Measurements from ENCODE around the gene SEC14L5.
"Not testable (repeated sequence)": the region's sequence is repeated elsewhere in the genome, so short reads cannot be mapped to it uniquely, and the experiment has no call there.

The SEC14L5 gene

DNA sequence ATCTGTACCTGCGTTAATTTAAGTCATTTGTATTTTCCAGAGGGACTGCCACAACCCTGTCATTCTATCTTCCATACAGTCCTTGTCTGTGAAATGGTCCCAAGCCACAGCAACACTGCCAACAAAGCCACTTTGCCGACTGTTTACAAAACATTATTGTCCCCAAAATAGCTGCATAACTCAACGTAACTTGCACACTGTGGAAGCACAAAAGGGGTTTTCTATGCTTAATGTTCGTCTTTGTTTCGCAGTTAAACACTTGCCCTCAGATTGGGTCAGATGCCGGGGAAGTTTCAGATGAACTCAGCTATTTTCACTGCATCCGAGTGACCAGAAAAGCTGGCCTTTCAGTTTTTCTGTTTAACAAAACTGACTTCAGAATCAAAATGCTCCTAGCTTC lies 4.6 kb downstream of the SEC14L5 start:
- Histone ChIP-seq H3K4me1 (ENCODE audit: low read length) (no peaks in the 10 kb centered on the region), H3K36me3 (replicated peaks; ENCODE audit: low read depth, low read length) (no peaks in the 10 kb centered on the region), H3K27me3 (ENCODE audit: low read depth, low read length) (no peaks in the 10 kb centered on the region), H2AFZ (ENCODE audit: low read depth, low read length) (no peak overlapping the region), H4K20me1 (ENCODE audit: insufficient read depth, low read length) (no peaks in the 10 kb centered on the region), H3K27ac (ENCODE audit: low read length) (no peak overlapping the region), H3K79me2 (ENCODE audit: low read length) (no peaks in the 10 kb centered on the region), H3K9me3 (ENCODE audit: insufficient read depth, low read length) (no peaks in the 10 kb centered on the region), H3K4me3 (ENCODE audit: low read length) (no peak overlapping the region), H3K9ac (ENCODE audit: low read length) (no peak overlapping the region), H3K4me2 (ENCODE audit: low read length) (no peak overlapping the region)
- no peak for TF ChIP-seq EZH2phosphoT487 (IDR thresholded peaks at IDR 0.05; ENCODE audit: low read depth)
- TF ChIP-seq, protein P1, sequence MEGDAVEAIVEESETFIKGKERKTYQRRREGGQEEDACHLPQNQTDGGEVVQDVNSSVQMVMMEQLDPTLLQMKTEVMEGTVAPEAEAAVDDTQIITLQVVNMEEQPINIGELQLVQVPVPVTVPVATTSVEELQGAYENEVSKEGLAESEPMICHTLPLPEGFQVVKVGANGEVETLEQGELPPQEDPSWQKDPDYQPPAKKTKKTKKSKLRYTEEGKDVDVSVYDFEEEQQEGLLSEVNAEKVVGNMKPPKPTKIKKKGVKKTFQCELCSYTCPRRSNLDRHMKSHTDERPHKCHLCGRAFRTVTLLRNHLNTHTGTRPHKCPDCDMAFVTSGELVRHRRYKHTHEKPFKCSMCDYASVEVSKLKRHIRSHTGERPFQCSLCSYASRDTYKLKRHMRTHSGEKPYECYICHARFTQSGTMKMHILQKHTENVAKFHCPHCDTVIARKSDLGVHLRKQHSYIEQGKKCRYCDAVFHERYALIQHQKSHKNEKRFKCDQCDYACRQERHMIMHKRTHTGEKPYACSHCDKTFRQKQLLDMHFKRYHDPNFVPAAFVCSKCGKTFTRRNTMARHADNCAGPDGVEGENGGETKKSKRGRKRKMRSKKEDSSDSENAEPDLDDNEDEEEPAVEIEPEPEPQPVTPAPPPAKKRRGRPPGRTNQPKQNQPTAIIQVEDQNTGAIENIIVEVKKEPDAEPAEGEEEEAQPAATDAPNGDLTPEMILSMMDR (IDR thresholded peaks at IDR 0.05; ENCODE audit: low read depth, low read length): no peak

DNA sequence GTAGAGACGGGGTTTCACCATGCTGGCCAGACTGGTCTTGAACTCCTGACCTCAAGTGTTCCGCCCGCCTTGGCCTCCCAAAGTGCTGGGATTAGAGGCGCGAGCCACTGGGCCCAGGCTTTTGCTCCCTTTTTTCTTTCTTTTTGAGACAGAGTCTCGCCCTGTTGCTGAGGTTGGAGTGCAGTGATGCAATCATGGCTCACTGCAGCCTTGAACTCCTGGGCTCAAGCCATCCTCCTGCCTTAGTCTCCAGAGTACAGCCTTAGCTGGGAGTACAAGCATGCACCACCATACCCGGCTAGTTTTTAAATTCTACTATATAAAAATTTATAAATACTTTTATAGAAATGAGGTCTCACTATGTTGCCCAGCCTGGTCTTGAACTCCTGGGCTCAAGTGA lies 5.4 kb downstream of the SEC14L5 start:
- not testable (repeated sequence) for H3K4me1 ChIP-seq (ENCODE audit: low read length); H4K20me1 ChIP-seq (ENCODE audit: insufficient read depth, low read length); H3K4me3 ChIP-seq (ENCODE audit: low read length); H3K27ac ChIP-seq (ENCODE audit: low read length); H3K9ac ChIP-seq (ENCODE audit: low read length); H3K9me3 ChIP-seq (ENCODE audit: insufficient read depth, low read length); H3K36me3 ChIP-seq (replicated peaks; ENCODE audit: low read depth, low read length); H3K4me2 ChIP-seq (ENCODE audit: low read length); H3K27me3 ChIP-seq (ENCODE audit: low read depth, low read length); H2AFZ ChIP-seq (ENCODE audit: low read depth, low read length); H3K79me2 ChIP-seq (ENCODE audit: low read length)

GRCh38 chr16:4966736-4967453 lies 8.8 kb downstream of the SEC14L5 start:
- no peaks in the 10 kb centered on the region for H3K4me1 ChIP-seq (ENCODE audit: low read length)
- no peak for TF ChIP-seq EZH2phosphoT487 (IDR thresholded peaks at IDR 0.05; ENCODE audit: low read depth)
- TF ChIP-seq, protein P1 (IDR thresholded peaks at IDR 0.05; ENCODE audit: low read depth, low read length): no peak
- H3K9ac ChIP-seq (ENCODE audit: low read length): no peak overlapping the region
- no peak overlapping the region for H3K4me2 ChIP-seq (ENCODE audit: low read length)
- peaks cover 6% of the 10 kb centered on the region for H3K27me3 ChIP-seq (ENCODE audit: low read depth, low read length)
- H2AFZ ChIP-seq (ENCODE audit: low read depth, low read length): no peak overlapping the region
- H4K20me1 ChIP-seq (ENCODE audit: insufficient read depth, low read length): no peaks in the 10 kb centered on the region
- H3K9me3 ChIP-seq (ENCODE audit: insufficient read depth, low read length): no peaks in the 10 kb centered on the region
- H3K79me2 ChIP-seq (ENCODE audit: low read length): no peaks in the 10 kb centered on the region
- no peak overlapping the region for H3K4me3 ChIP-seq (ENCODE audit: low read length)
- no peaks in the 10 kb centered on the region for H3K36me3 ChIP-seq (replicated peaks; ENCODE audit: low read depth, low read length)
- H3K27ac ChIP-seq (ENCODE audit: low read length): no peak overlapping the region

DNA sequence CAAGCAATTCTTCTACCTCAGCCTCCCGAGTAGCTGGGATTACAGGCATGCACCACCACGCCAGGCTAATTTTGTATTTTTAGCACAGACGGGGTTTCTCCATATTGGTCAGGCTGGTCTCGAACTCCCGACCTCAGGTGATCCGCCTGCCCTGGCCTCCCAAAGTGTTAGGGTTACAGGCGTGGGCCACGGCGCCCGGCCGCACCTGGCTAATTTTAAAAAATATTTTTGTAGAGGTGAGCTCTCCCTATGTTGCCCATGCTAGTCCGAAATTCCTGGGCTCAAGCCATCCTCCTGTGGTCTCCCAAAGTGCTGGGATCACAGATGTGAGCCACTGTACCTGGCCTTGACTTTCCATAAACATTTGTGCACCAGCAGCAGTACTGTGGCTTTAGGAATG lies 10.1 kb downstream of the SEC14L5 start:
- not testable (repeated sequence) for H3K4me2 ChIP-seq (ENCODE audit: low read length); H3K4me3 ChIP-seq (ENCODE audit: low read length); H3K36me3 ChIP-seq (replicated peaks; ENCODE audit: low read depth, low read length); H3K79me2 ChIP-seq (ENCODE audit: low read length); H3K9me3 ChIP-seq (ENCODE audit: insufficient read depth, low read length); H2AFZ ChIP-seq (ENCODE audit: low read depth, low read length); H3K27ac ChIP-seq (ENCODE audit: low read length); H3K9ac ChIP-seq (ENCODE audit: low read length); H4K20me1 ChIP-seq (ENCODE audit: insufficient read depth, low read length); H3K4me1 ChIP-seq (ENCODE audit: low read length)
- H3K27me3 ChIP-seq (ENCODE audit: low read depth, low read length): peaks cover 12% of the 10 kb centered on the region

- no peak overlapping the region for H3K4me3 ChIP-seq (ENCODE audit: low read length)
- no peak overlapping the region for H3K9ac ChIP-seq (ENCODE audit: low read length)
- H3K4me2 ChIP-seq (ENCODE audit: low read length): no peak overlapping the region
- no peaks in the 10 kb centered on the region for H3K79me2 ChIP-seq (ENCODE audit: low read length)
- H4K20me1 ChIP-seq (ENCODE audit: insufficient read depth, low read length): no peaks in the 10 kb centered on the region
- peaks cover 12% of the 10 kb centered on the region for H3K27me3 ChIP-seq (ENCODE audit: low read depth, low read length)
- no peaks in the 10 kb centered on the region for H3K9me3 ChIP-seq (ENCODE audit: insufficient read depth, low read length)
- H2AFZ ChIP-seq (ENCODE audit: low read depth, low read length): no peak overlapping the region
- H3K36me3 ChIP-seq (replicated peaks; ENCODE audit: low read depth, low read length): no peaks in the 10 kb centered on the region
- TF ChIP-seq EZH2phosphoT487 (IDR thresholded peaks at IDR 0.05; ENCODE audit: low read depth): no peak
- TF ChIP-seq, protein P1 (IDR thresholded peaks at IDR 0.05; ENCODE audit: low read depth, low read length): no peak
- H3K4me1 ChIP-seq (ENCODE audit: low read length): peaks cover 5% of the 10 kb centered on the region; the same call in 1 of the 2 replicates
- no peak overlapping the region for H3K27ac ChIP-seq (ENCODE audit: low read length)
Measured at GRCh38 chr16:4968879-4969483, 10.9 kb downstream of the SEC14L5 start.

Measured in OCI-LY3 (cell line).